Keratinocyte (primary cell): Measurements from ENCODE around the gene NRBP1. TPM values are rescaled to one million over a fixed set of nuclear protein-coding genes. Genes with fewer than 3 reads are reported as not detected.

ENCODE experiments used
- DNase-seq: peaks from one replicate; pipeline ENCODE4 v3.0.0-alpha.2; 2011; ENCODE audit warnings: low read depth, missing footprints, low spot score
- FAIRE-seq: peaks from 2 replicates; lab custom pipeline; 2011; peaks lifted over from hg19 to GRCh38; lab: Jason Lieb, UNC
- H2AFZ ChIP-seq: 2 replicates; pipeline ENCODE4 v1.6.0; 2012; ENCODE audit warnings: low read length, control low read depth, inconsistent platforms; ENCODE audit not compliant: control insufficient read depth
- H3K27ac ChIP-seq: 2 replicates; pipeline ENCODE4 v1.5.1; 2011; ENCODE audit warnings: low read length; ENCODE audit not compliant: control insufficient read depth, insufficient read depth
- H3K27me3 ChIP-seq: 3 replicates; pipeline ENCODE4 v1.6.0; 2011; ENCODE audit warnings: low read length; ENCODE audit not compliant: control insufficient read depth, insufficient read depth; ENCODE audit errors: extremely low read depth
- H3K36me3 ChIP-seq, 2 experiments: 2 replicates in 1 of 2; 3 replicates in 1 of 2; pipeline ENCODE4 v1.5.1; 2011; ENCODE audit warnings: low read length in 2 of 2, mild to moderate bottlenecking in 1 of 2; ENCODE audit not compliant: control insufficient read depth in 2 of 2, insufficient read depth in 2 of 2; ENCODE audit errors: extremely low read depth in 1 of 2
- H3K4me1 ChIP-seq: 3 replicates; pipeline ENCODE4 v1.5.1; 2011; ENCODE audit warnings: low read length; ENCODE audit not compliant: control insufficient read depth, insufficient read depth; ENCODE audit errors: extremely low read depth
- H3K4me2 ChIP-seq: 3 replicates; pipeline ENCODE4 v1.6.0; 2011; ENCODE audit warnings: low read depth, low read length; ENCODE audit not compliant: control insufficient read depth, insufficient read depth; ENCODE audit errors: extremely low read depth
- H3K4me3 ChIP-seq, 3 experiments: fragments of 200-600 bp in 1 of 3; sonication (generic) in 1 of 3; 2 replicates in 2 of 3; 3 replicates in 1 of 3; pipeline ENCODE4 v1.5.1; 2011 to 2016; ENCODE audit warnings: low read length in 3 of 3, mild to moderate bottlenecking in 3 of 3, control low read depth in 2 of 3, inconsistent platforms in 1 of 3, low read depth in 1 of 3, mixed read lengths in 1 of 3, mixed run types in 1 of 3, moderate library complexity in 1 of 3; ENCODE audit not compliant: control insufficient read depth in 2 of 3, insufficient read depth in 2 of 3; ENCODE audit errors: extremely low read depth in 1 of 3
- H3K79me2 ChIP-seq: 2 replicates; pipeline ENCODE4 v1.6.0; 2012; ENCODE audit warnings: low read length; ENCODE audit not compliant: control insufficient read depth, insufficient read depth
- H3K9ac ChIP-seq: 3 replicates; pipeline ENCODE4 v1.6.0; 2011; ENCODE audit warnings: low read length; ENCODE audit not compliant: control insufficient read depth, insufficient read depth; ENCODE audit errors: extremely low read depth
- H3K9me1 ChIP-seq: 3 replicates; pipeline ENCODE4 v1.6.0; 2011; ENCODE audit warnings: low read length; ENCODE audit not compliant: control insufficient read depth, insufficient read depth; ENCODE audit errors: extremely low read depth
- H3K9me3 ChIP-seq: 2 replicates; pipeline ENCODE4 v1.5.1; 2012; ENCODE audit warnings: low read depth, low read length; ENCODE audit not compliant: control insufficient read depth
- H4K20me1 ChIP-seq: 3 replicates; pipeline ENCODE4 v1.6.0; 2011; ENCODE audit warnings: low read length; ENCODE audit not compliant: control insufficient read depth, insufficient read depth; ENCODE audit errors: extremely low read depth
- CTCF ChIP-seq, 3 experiments: IDR thresholded peaks in 1 of 3; conservative IDR thresholded peaks in 1 of 3; optimal IDR thresholded peaks in 1 of 3; 2 replicates in 2 of 3; 3 replicates in 1 of 3; pipeline versions ENCODE3 to v1.5.1; 2011; ENCODE audit warnings: low read length in 3 of 3, mild to moderate bottlenecking in 3 of 3, moderate library complexity in 2 of 3, control low read depth in 1 of 3, inconsistent platforms in 1 of 3; ENCODE audit not compliant: insufficient read depth in 2 of 3; ENCODE audit errors: extremely low read depth in 1 of 3
- EZH2 ChIP-seq: IDR thresholded peaks from one replicate; pipeline ENCODE4 v1.6.1; 2012; ENCODE audit warnings: inconsistent platforms, mild to moderate bottlenecking, low read length, moderate library complexity
- dilution Hi-C: fragments of 300-500 bp; cut with MboI; formaldehyde crosslinking; loops from one replicate; pipeline ENCODE4 v1.7.0; 2020; ENCODE audit warnings: low sequenced_read_pairs; ENCODE audit not compliant: extremely low pct_ligation_motif_present
- polyA plus RNA-seq, 5 experiments: library from polyadenylated mRNA; depleted of rRNA in 3 of 5; stranded (reverse) in 3 of 5; stranded (forward) in 1 of 5; unstranded in 1 of 5; fragments of >200 nt; gene quantifications; 1 replicate in 1 of 5; 2 replicates in 3 of 5; 3 replicates in 1 of 5; pipeline versions ENCODE4 v1.2.1 to v1.2.3, GENCODE V29; 2011 to 2012; ENCODE audit warnings: missing spikeins in 2 of 5, low read depth in 1 of 5, low replicate concordance in 1 of 5

Gene NRBP1
- polyA plus RNA-seq, 1 donor (not counting 4 experiments of a cell fraction or from before 2014, with no cell fraction given) = 148 TPM

GRCh38 chr2:27441226-27441926 lies 12.9 kb downstream of the NRBP1 start:
- Histone ChIP-seq H2AFZ (no peak overlapping the region), H3K36me3 (peaks cover 30 to 46% of the 10 kb centered on the region in 2 experiments), H3K9ac (no peak overlapping the region), H4K20me1 (peaks cover 3% of the 10 kb centered on the region), H3K4me1 (peaks cover 20% of the 10 kb centered on the region), H3K9me1 (no peaks in the 10 kb centered on the region), H3K27ac (no peak overlapping the region), H3K4me3 (no peak overlapping the region), H3K27me3 (no peaks in the 10 kb centered on the region), H3K79me2 (no peaks in the 10 kb centered on the region), H3K4me2 (no peak overlapping the region), H3K9me3 (no peaks in the 10 kb centered on the region)
- no peak for TF ChIP-seq CTCF (optimal IDR thresholded peaks at IDR 0.05 in 1 of 3, IDR thresholded peaks at IDR 0.05 in 1 of 3, conservative IDR thresholded peaks at IDR 0.05 in 1 of 3; ENCODE audit: extremely low read depth in 1 of 3, insufficient read depth in 2 of 3, low read length in 3 of 3)
- dilution Hi-C loops = no loop called here
- FAIRE-seq (no peak), DNase-seq (no peak)

GRCh38 chr2:27441958-27442919 lies 13.8 kb downstream of the NRBP1 start, which contains the start of gene KRTCAP3:
Gene KRTCAP3 (plus strand): TSS chr2:27442381. CDS start chr2:27442413, 32 bp downstream.
- H3K9me1 ChIP-seq = no peaks in the 10 kb centered on the region
- H3K4me2 ChIP-seq = peak within 1 kb of the TSS; percentile 72
- no peaks in the 10 kb centered on the region for H4K20me1 ChIP-seq
- no peaks in the 10 kb centered on the region for H3K9me3 ChIP-seq
- H3K4me3 ChIP-seq = peak within 1 kb of the TSS; percentile 35 to 72 (median 70)
- peak within 1 kb of the TSS; percentile 76 for H3K9ac ChIP-seq
- dilution Hi-C loops = no loop called here
- H3K36me3 ChIP-seq = peaks cover 22 to 39% of the 10 kb centered on the region in 2 experiments
- FAIRE-seq (no peak), DNase-seq (no peak)
- H3K27ac ChIP-seq = peak within 1 kb of the TSS; percentile 36
- peak within 1 kb of the TSS; percentile 49 for H2AFZ ChIP-seq
- no peaks in the 10 kb centered on the region for H3K27me3 ChIP-seq
- H3K79me2 ChIP-seq = no peaks in the 10 kb centered on the region
- TF ChIP-seq EZH2 (no peak), CTCF (optimal IDR thresholded peaks at IDR 0.05 in 1 of 3, IDR thresholded peaks at IDR 0.05 in 1 of 3, conservative IDR thresholded peaks at IDR 0.05 in 1 of 3; ENCODE audit: extremely low read depth in 1 of 3, insufficient read depth in 2 of 3, low read length in 3 of 3) (peak in 1 of 3 experiments; percentile 58)
- peaks cover 21% of the 10 kb centered on the region for H3K4me1 ChIP-seq
